GM06990 (cell line): ENCODE results near the gene PRKCE.

Experiments
- DNase-seq: peaks from one replicate; pipeline ENCODE4 v3.0.0-alpha.2; 2011; ENCODE audit not compliant: insufficient read length; ENCODE audit errors: extremely low read depth
- H3K27me3 ChIP-seq: replicated peaks from 2 replicates; pipeline ENCODE4 v1.6.0; 2011; ENCODE audit warnings: low read length; ENCODE audit not compliant: control insufficient read depth, insufficient read depth
- H3K36me3 ChIP-seq: 2 replicates; pipeline ENCODE4 v1.5.1; 2011; ENCODE audit warnings: low read length; ENCODE audit not compliant: control insufficient read depth, insufficient read depth
- H3K4me3 ChIP-seq: replicated peaks from 2 replicates; pipeline ENCODE4 v1.5.1; 2011; ENCODE audit warnings: low read depth, mild to moderate bottlenecking, control low read depth, low read length
- TF ChIP-seq, protein P1 (sequence below): IDR thresholded peaks from 2 replicates; pipeline ENCODE4 v1.5.1; 2011; ENCODE audit warnings: low read length, control low read depth, mild to moderate bottlenecking, inconsistent platforms; ENCODE audit not compliant: insufficient read depth, poor library complexity, severe bottlenecking

PRKCE gene

DNA sequence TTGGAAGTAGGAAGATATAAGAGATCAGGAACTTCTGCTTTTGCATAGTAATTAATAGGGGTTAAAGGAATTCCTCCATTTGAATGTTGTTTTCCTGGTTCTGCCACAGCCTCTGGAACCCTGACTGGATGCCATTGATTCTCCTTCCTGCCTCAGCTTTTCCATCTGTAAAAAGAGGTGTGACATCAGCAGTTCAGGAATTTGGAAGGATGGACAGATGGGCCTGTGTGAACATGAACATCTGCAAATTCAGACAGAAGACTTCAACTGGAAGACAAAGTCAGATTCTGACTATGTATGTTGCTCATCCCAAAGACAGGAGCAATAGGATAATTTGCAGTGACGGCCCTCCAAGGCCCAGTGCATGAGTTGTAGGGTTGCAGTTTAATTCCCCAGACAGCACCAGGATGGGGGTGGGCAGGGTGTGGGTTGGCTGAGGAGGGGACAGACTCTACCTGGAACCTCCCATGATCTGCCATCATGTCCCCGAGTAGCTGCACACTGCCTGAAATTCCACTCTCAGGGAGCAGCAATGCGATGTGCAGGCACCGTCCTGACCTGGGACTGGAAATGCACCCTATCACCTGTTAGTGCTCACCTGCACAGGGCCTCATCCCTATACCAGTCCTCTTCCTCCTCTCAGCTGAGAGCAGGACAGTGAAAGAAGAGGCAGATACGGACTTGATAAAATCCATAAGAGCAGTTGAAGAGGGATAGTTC is 546.8 kb downstream of the PRKCE start:
- Histone ChIP-seq H3K36me3 (no peaks in the 10 kb centered on the region), H3K4me3 (no peak overlapping the region), H3K27me3 (no peaks in the 10 kb centered on the region)
- DNase-seq: no peak
- TF ChIP-seq, protein P1, sequence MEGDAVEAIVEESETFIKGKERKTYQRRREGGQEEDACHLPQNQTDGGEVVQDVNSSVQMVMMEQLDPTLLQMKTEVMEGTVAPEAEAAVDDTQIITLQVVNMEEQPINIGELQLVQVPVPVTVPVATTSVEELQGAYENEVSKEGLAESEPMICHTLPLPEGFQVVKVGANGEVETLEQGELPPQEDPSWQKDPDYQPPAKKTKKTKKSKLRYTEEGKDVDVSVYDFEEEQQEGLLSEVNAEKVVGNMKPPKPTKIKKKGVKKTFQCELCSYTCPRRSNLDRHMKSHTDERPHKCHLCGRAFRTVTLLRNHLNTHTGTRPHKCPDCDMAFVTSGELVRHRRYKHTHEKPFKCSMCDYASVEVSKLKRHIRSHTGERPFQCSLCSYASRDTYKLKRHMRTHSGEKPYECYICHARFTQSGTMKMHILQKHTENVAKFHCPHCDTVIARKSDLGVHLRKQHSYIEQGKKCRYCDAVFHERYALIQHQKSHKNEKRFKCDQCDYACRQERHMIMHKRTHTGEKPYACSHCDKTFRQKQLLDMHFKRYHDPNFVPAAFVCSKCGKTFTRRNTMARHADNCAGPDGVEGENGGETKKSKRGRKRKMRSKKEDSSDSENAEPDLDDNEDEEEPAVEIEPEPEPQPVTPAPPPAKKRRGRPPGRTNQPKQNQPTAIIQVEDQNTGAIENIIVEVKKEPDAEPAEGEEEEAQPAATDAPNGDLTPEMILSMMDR: no peak

DNA sequence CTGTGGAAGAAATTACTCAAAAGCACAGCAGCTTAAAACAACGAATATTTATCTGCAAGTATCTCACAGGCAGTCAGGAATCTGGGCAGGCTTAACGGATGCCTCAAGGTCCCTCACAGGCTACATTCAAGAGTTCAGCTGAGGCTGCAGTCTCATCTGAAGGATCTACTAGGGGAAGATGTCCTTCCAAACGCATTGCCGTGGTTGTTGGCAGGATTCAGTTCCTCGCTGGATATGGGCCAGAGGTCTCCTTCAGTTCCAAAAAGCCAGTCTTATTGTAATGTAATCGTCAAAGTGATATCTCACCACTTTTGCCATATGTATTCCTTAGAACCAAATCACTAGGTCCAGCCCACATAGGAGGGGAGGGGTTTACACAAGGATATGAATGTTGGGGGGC is 547.5 kb downstream of the PRKCE start:
- Histone ChIP-seq H3K4me3 (no peak overlapping the region), H3K27me3 (no peaks in the 10 kb centered on the region), H3K36me3 (no peaks in the 10 kb centered on the region)
- TF ChIP-seq, protein P1: no peak
- DNase-seq: no peak

DNA sequence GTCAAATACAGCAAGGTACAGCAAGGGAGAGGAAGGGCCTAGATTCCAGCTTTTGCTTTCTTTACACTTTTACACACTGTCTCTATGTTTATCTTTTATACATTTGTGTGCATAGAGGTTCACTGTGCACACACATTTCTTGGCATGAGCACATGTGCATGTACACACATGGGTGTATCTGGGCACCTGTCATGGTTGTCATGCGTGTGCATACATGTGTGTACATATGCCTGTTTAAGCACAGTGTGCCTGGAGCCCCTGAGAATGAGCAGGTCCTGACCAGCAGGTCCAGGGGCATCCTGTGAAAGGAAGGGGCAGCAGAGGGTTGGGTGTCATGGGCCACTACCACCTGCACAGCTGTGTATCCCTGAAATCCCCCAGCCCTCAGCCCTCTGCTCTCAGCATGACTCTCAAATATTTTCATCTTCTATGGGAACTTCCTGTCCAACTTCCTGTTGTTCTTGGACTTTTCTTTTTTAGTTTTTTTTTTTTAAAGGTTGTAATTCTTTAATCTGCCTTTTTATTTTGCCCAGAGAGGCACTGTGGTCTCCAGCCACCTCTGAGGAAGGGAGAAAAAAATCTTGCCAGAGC is 548.7 kb downstream of the PRKCE start:
- Histone ChIP-seq H3K4me3 (no peak overlapping the region), H3K36me3 (no peaks in the 10 kb centered on the region), H3K27me3 (no peaks in the 10 kb centered on the region)
- DNase-seq: no peak
- TF ChIP-seq, protein P1: no peak

DNA sequence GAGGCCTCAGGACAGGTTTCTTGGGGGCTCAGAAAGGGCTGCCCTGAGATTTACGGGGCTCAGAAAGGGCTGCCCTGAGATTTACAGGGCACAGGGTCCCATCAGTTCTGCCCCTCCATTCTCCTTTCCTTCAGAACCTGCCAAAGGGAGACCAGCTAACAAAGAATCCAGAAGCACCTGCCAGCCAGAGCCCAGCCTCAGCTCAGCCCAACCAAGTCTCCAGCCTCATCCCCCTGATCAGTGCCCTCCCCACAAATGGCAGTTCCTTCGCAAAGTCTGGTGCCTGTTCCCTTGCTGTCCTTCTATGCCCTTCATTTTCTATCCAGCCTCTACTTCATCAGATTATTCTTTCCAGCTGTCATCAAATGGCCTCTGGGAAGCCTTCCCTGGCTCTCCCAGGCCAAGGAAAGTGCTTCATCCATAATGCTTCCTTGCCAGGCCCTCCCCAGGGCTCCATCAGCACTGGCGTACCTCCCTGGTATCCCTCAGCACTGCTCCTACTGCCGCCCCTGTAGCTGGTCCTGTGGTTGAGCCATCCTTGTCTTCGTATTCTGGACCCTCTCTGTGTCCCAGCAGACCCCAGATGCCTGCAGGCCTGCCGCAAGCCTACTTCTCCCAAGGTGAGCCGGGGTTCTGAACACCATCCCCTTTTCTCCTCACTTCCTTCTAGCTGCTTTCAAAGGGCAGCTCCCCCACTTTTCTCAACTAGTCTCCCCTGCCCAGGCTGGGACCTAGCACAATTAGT is 549.6 kb downstream of the PRKCE start:
- Histone ChIP-seq H3K27me3 (no peaks in the 10 kb centered on the region), H3K4me3 (no peak overlapping the region), H3K36me3 (no peaks in the 10 kb centered on the region)
- DNase-seq: no peak
- TF ChIP-seq, protein P1: no peak

DNA sequence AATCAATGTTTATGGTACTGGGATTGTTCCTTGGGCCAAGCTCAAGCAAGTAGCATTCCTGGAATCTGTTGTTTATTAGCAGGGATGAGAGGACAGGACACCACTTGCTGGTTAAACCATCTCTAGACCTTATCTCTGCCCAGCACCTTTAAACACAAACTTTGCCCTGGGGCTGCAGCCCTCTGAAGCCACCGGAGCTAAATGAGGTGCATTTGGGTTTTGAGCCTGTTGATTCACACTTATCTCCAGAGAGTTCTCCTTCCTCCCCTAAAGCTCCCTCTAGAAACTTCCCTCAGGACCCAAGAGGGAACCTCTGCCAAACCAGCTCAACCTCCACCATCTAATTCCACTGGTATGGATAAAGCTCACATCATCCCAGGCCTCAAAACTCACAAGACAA is 551.0 kb downstream of the PRKCE start:
- Histone ChIP-seq H3K36me3 (no peaks in the 10 kb centered on the region), H3K4me3 (no peak overlapping the region), H3K27me3 (no peaks in the 10 kb centered on the region)
- TF ChIP-seq, protein P1: no peak
- no peak for DNase-seq
